Fibroblast of lung (primary cell): ENCODE results near the gene IGDCC3.

Experiments
- EZH2 ChIP-seq: IDR thresholded peaks from 2 replicates; pipeline ENCODE4 v1.5.1; 2012; ENCODE audit warnings: low read length, control low read depth, mild to moderate bottlenecking; ENCODE audit errors: missing control alignments
- TF ChIP-seq, protein P1 (sequence below), 2 donors: IDR thresholded peaks in 1 of 2; conservative IDR thresholded peaks in 1 of 2; 1 replicate in 1 of 2; 2 replicates in 1 of 2; pipeline ENCODE4 v1.5.1; 2011 to 2012; ENCODE audit warnings: low read length in 2 of 2, control low read depth in 1 of 2, inconsistent platforms in 1 of 2, low read depth in 1 of 2, mild to moderate bottlenecking in 1 of 2

DNA sequence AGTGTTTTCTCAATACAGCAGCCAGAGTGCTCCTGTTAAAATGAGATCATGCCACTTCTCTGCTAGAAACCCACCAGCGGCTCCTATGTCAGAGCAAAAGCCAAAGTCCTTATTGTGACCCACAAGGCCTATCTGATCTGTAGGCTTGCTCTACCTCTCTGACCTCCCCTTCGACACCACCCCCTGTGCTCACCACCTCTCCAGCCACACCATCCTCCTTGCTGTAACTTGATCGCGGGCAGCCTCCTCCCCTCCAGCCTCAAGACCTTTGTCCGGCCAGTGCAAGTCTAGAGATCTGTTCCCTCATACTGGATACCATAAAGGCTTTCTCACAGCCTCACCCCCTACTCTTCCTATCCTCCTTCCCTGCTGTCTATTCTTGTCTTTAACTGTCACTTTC is 46.9 kb upstream of the IGDCC3 start:
- TF ChIP-seq, protein P1, sequence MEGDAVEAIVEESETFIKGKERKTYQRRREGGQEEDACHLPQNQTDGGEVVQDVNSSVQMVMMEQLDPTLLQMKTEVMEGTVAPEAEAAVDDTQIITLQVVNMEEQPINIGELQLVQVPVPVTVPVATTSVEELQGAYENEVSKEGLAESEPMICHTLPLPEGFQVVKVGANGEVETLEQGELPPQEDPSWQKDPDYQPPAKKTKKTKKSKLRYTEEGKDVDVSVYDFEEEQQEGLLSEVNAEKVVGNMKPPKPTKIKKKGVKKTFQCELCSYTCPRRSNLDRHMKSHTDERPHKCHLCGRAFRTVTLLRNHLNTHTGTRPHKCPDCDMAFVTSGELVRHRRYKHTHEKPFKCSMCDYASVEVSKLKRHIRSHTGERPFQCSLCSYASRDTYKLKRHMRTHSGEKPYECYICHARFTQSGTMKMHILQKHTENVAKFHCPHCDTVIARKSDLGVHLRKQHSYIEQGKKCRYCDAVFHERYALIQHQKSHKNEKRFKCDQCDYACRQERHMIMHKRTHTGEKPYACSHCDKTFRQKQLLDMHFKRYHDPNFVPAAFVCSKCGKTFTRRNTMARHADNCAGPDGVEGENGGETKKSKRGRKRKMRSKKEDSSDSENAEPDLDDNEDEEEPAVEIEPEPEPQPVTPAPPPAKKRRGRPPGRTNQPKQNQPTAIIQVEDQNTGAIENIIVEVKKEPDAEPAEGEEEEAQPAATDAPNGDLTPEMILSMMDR (conservative IDR thresholded peaks at IDR 0.05 in 1 of 2, IDR thresholded peaks at IDR 0.05 in 1 of 2; ENCODE audit: low read depth in 1 of 2, low read length in 2 of 2): no peak
- no peak for TF ChIP-seq EZH2
